ENCODE results near the gene CNTNAP2. TPM values are rescaled to one million over a fixed set of nuclear protein-coding genes. Genes with fewer than 3 reads are reported as not detected.

CNTNAP2 gene
- total RNA-seq, 2 donors from 2014 or later, result 0.37 TPM; not detected in 1

- no peaks in the 10 kb centered on the region for H3K36me3 Mint-ChIP-seq (ENCODE audit: low read depth)
- H3K27ac Mint-ChIP-seq, result no peak overlapping the region
- H3K4me3 Mint-ChIP-seq, result no peak overlapping the region
Measured at GRCh38 chr7:147978201-147978600, 1861.6 kb downstream of the CNTNAP2 start.

GRCh38 chr7:147978651-147979050 is 1862.0 kb downstream of the CNTNAP2 start:
- Mint-ChIP-seq H3K27ac (no peak overlapping the region), H3K4me1 (no peaks in the 10 kb centered on the region), H3K27me3 (no peaks in the 10 kb centered on the region), H3K4me3 (no peak overlapping the region), H3K36me3 (ENCODE audit: low read depth) (no peaks in the 10 kb centered on the region)
- ATAC-seq (no peak), DNase-seq (no peak)
- H3K9me3 ChIP-seq (ENCODE audit: control insufficient read depth, low read length, poor library complexity, severe bottlenecking), result no peaks in the 10 kb centered on the region

More at GRCh38 chr7:147978201-147978600, 1861.6 kb downstream of the CNTNAP2 start:
- DNase-seq, result no peak
- Mint-ChIP-seq H3K4me1 (no peaks in the 10 kb centered on the region), H3K27me3 (no peaks in the 10 kb centered on the region)
- no peak for ATAC-seq
- no peaks in the 10 kb centered on the region for H3K9me3 ChIP-seq (ENCODE audit: control insufficient read depth, low read length, poor library complexity, severe bottlenecking)

- Mint-ChIP-seq H3K4me1 (no peaks in the 10 kb centered on the region), H3K36me3 (ENCODE audit: low read depth) (no peaks in the 10 kb centered on the region), H3K27ac (no peak overlapping the region), H3K27me3 (no peaks in the 10 kb centered on the region), H3K4me3 (no peak overlapping the region)
- no peak for DNase-seq
- ATAC-seq, result no peak
- H3K9me3 ChIP-seq (ENCODE audit: control insufficient read depth, low read length, poor library complexity, severe bottlenecking), result no peaks in the 10 kb centered on the region
Measured at GRCh38 chr7:147980826-147981813, 1864.5 kb downstream of the CNTNAP2 start.

- Mint-ChIP-seq H3K4me3 (no peak overlapping the region), H3K4me1 (no peaks in the 10 kb centered on the region), H3K36me3 (ENCODE audit: low read depth) (no peaks in the 10 kb centered on the region), H3K27ac (no peak overlapping the region), H3K27me3 (no peaks in the 10 kb centered on the region)
- ATAC-seq, result no peak
- DNase-seq, result no peak
- H3K9me3 ChIP-seq (ENCODE audit: control insufficient read depth, low read length, poor library complexity, severe bottlenecking), result no peaks in the 10 kb centered on the region
Measured at GRCh38 chr7:147982307-147982706, 1865.7 kb downstream of the CNTNAP2 start.

- no peaks in the 10 kb centered on the region for H3K9me3 ChIP-seq (ENCODE audit: control insufficient read depth, low read length, poor library complexity, severe bottlenecking)
- ATAC-seq (no peak), DNase-seq (no peak)
- Mint-ChIP-seq H3K4me1 (no peaks in the 10 kb centered on the region), H3K4me3 (no peak overlapping the region), H3K27ac (no peak overlapping the region), H3K36me3 (ENCODE audit: low read depth) (no peaks in the 10 kb centered on the region), H3K27me3 (no peaks in the 10 kb centered on the region)
Measured at GRCh38 chr7:147984265-147984664, 1867.7 kb downstream of the CNTNAP2 start.

GRCh38 chr7:147990079-147990478 is 1873.5 kb downstream of the CNTNAP2 start:
- Mint-ChIP-seq H3K27me3 (no peaks in the 10 kb centered on the region), H3K27ac (no peak overlapping the region), H3K4me3 (no peak overlapping the region), H3K36me3 (ENCODE audit: low read depth) (no peaks in the 10 kb centered on the region), H3K4me1 (no peaks in the 10 kb centered on the region)
- ATAC-seq, result no peak
- no peak for DNase-seq
- H3K9me3 ChIP-seq (ENCODE audit: control insufficient read depth, low read length, poor library complexity, severe bottlenecking), result no peaks in the 10 kb centered on the region

- Mint-ChIP-seq H3K4me3 (no peak overlapping the region), H3K36me3 (ENCODE audit: low read depth) (no peaks in the 10 kb centered on the region), H3K4me1 (no peaks in the 10 kb centered on the region), H3K27me3 (no peaks in the 10 kb centered on the region), H3K27ac (no peak overlapping the region)
- H3K9me3 ChIP-seq (ENCODE audit: control insufficient read depth, low read length, poor library complexity, severe bottlenecking), result no peaks in the 10 kb centered on the region
- DNase-seq (no peak), ATAC-seq (no peak)
Measured at GRCh38 chr7:147990942-147991341, 1874.3 kb downstream of the CNTNAP2 start.

GRCh38 chr7:147992698-147993097 is 1876.1 kb downstream of the CNTNAP2 start:
- no peaks in the 10 kb centered on the region for H3K9me3 ChIP-seq (ENCODE audit: control insufficient read depth, low read length, poor library complexity, severe bottlenecking)
- ATAC-seq, result no peak
- Mint-ChIP-seq H3K27ac (no peak overlapping the region), H3K27me3 (no peaks in the 10 kb centered on the region), H3K36me3 (ENCODE audit: low read depth) (no peaks in the 10 kb centered on the region), H3K4me1 (no peaks in the 10 kb centered on the region), H3K4me3 (no peak overlapping the region)
- no peak for DNase-seq

GRCh38 chr7:147997636-147998035 is 1881.0 kb downstream of the CNTNAP2 start:
- Mint-ChIP-seq H3K4me3 (no peak overlapping the region), H3K27me3 (no peaks in the 10 kb centered on the region)

GRCh38 chr7:147999962-148000361 is 1883.4 kb downstream of the CNTNAP2 start:
- Mint-ChIP-seq H3K36me3 (ENCODE audit: low read depth) (no peaks in the 10 kb centered on the region), H3K27me3 (no peaks in the 10 kb centered on the region), H3K4me1 (no peaks in the 10 kb centered on the region), H3K4me3 (no peak overlapping the region), H3K27ac (no peak overlapping the region)
- no peak for ATAC-seq
- no peak for DNase-seq
- no peaks in the 10 kb centered on the region for H3K9me3 ChIP-seq (ENCODE audit: control insufficient read depth, low read length, poor library complexity, severe bottlenecking)

More at GRCh38 chr7:147997636-147998035, 1881.0 kb downstream of the CNTNAP2 start:
- no peak for DNase-seq
- Mint-ChIP-seq H3K4me1 (no peaks in the 10 kb centered on the region), H3K27ac (no peak overlapping the region), H3K36me3 (ENCODE audit: low read depth) (no peaks in the 10 kb centered on the region)
- no peak for ATAC-seq
- no peaks in the 10 kb centered on the region for H3K9me3 ChIP-seq (ENCODE audit: control insufficient read depth, low read length, poor library complexity, severe bottlenecking)

GRCh38 chr7:148011753-148012152 is 1895.2 kb downstream of the CNTNAP2 start:
- no peak overlapping the region for H3K27ac Mint-ChIP-seq
- H3K27me3 Mint-ChIP-seq, result peaks cover 30% of the 10 kb centered on the region
- DNase-seq, result no peak
- H3K36me3 Mint-ChIP-seq (ENCODE audit: low read depth), result no peaks in the 10 kb centered on the region
- H3K9me3 ChIP-seq (ENCODE audit: control insufficient read depth, low read length, poor library complexity, severe bottlenecking), result no peaks in the 10 kb centered on the region
- no peaks in the 10 kb centered on the region for H3K4me1 Mint-ChIP-seq
- no peak for ATAC-seq
- H3K4me3 Mint-ChIP-seq, result no peak overlapping the region

- Mint-ChIP-seq H3K27ac (no peak overlapping the region), H3K4me1 (no peaks in the 10 kb centered on the region), H3K36me3 (ENCODE audit: low read depth) (no peaks in the 10 kb centered on the region), H3K27me3 (peaks cover 31% of the 10 kb centered on the region), H3K4me3 (no peak overlapping the region)
- ATAC-seq, result no peak
- no peaks in the 10 kb centered on the region for H3K9me3 ChIP-seq (ENCODE audit: control insufficient read depth, low read length, poor library complexity, severe bottlenecking)
- DNase-seq, result no peak
Measured at GRCh38 chr7:148014001-148014400, 1897.4 kb downstream of the CNTNAP2 start.

- ATAC-seq, result no peak
- Mint-ChIP-seq H3K36me3 (ENCODE audit: low read depth) (no peaks in the 10 kb centered on the region), H3K4me3 (no peak overlapping the region)
Measured at GRCh38 chr7:148014541-148014940, 1897.9 kb downstream of the CNTNAP2 start.

GRCh38 chr7:148017126-148017525 is 1900.5 kb downstream of the CNTNAP2 start:
- peaks cover 35% of the 10 kb centered on the region for H3K27me3 Mint-ChIP-seq
- no peak for DNase-seq
- no peak overlapping the region for H3K4me3 Mint-ChIP-seq
- H3K9me3 ChIP-seq (ENCODE audit: control insufficient read depth, low read length, poor library complexity, severe bottlenecking), result no peaks in the 10 kb centered on the region
- H3K4me1 Mint-ChIP-seq, result no peaks in the 10 kb centered on the region
- H3K27ac Mint-ChIP-seq, result no peak overlapping the region
- H3K36me3 Mint-ChIP-seq (ENCODE audit: low read depth), result no peaks in the 10 kb centered on the region
- no peak for ATAC-seq

More at GRCh38 chr7:148014541-148014940, 1897.9 kb downstream of the CNTNAP2 start:
- Mint-ChIP-seq H3K27me3 (peaks cover 34% of the 10 kb centered on the region), H3K27ac (no peak overlapping the region), H3K4me1 (no peaks in the 10 kb centered on the region)
- H3K9me3 ChIP-seq (ENCODE audit: control insufficient read depth, low read length, poor library complexity, severe bottlenecking), result no peaks in the 10 kb centered on the region
- DNase-seq, result no peak
